ENCODE data around the gene FXYD6. TPM values are rescaled to one million over a fixed set of nuclear protein-coding genes. Genes with fewer than 3 reads are reported as not detected.
A peak's percentile ranks its signal among the peaks of the same experiment; 100 is the strongest.

The FXYD6 gene
- polyA plus RNA-seq, 1 experiment: 21.4 TPM

GRCh38 chr11:117888139-117888566, 11.7 kb upstream of the FXYD6 start:
- ChIA-PET CTCF (no interaction called here), POLR2A (no interaction called here)
- no peak for DNase-seq (ENCODE audit: low read depth, low spot score)
- H3K27me3 ChIP-seq (ENCODE audit: control insufficient read depth, insufficient read depth, low read length): no peaks in the 10 kb centered on the region
- H3K4me3 ChIP-seq (ENCODE audit: low read depth, low read length): no peak overlapping the region
- H3K27ac ChIP-seq (ENCODE audit: low read depth, low read length): no peak overlapping the region
- TF ChIP-seq CTCF (IDR thresholded peaks at IDR 0.05; ENCODE audit: low read depth, low read length): no peak
- no peaks in the 10 kb centered on the region for H3K9me3 ChIP-seq (ENCODE audit: control insufficient read depth, insufficient read depth, low read length)

- no peak for TF ChIP-seq CTCF (IDR thresholded peaks at IDR 0.05; ENCODE audit: low read depth, low read length)
- H3K9me3 ChIP-seq (ENCODE audit: control insufficient read depth, insufficient read depth, low read length): no peaks in the 10 kb centered on the region
- no peak overlapping the region for H3K27ac ChIP-seq (ENCODE audit: low read depth, low read length)
- CTCF ChIA-PET: no interaction called here
- no peak for DNase-seq (ENCODE audit: low read depth, low spot score)
- POLR2A ChIA-PET: no interaction called here
- H3K4me3 ChIP-seq (ENCODE audit: low read depth, low read length): no peak overlapping the region
- no peaks in the 10 kb centered on the region for H3K27me3 ChIP-seq (ENCODE audit: control insufficient read depth, insufficient read depth, low read length)
These were observed 11.1 kb upstream of the FXYD6 start for GRCh38 chr11:117887431-117888138.

- H3K27me3 ChIP-seq (ENCODE audit: control insufficient read depth, insufficient read depth, low read length): no peaks in the 10 kb centered on the region
- H3K27ac ChIP-seq (ENCODE audit: low read depth, low read length): peak overlapping the region; percentile 75
- H3K4me3 ChIP-seq (ENCODE audit: low read depth, low read length): peak overlapping the region; percentile 23; the same call in 1 of the 2 replicates
- no peak for DNase-seq (ENCODE audit: low read depth, low spot score)
- CTCF ChIA-PET: interaction anchor here (0.9 to 2.2 kb wide), 3 partner anchors 61 to 460 kb away, joined by 3 to 11 read pairs (median 6); no protein-coding TSS in a partner anchor
- POLR2A ChIA-PET: no interaction called here
- no peaks in the 10 kb centered on the region for H3K9me3 ChIP-seq (ENCODE audit: control insufficient read depth, insufficient read depth, low read length)
- no peak for TF ChIP-seq CTCF (IDR thresholded peaks at IDR 0.05; ENCODE audit: low read depth, low read length)
These were observed 9.3 kb upstream of the FXYD6 start for GRCh38 chr11:117885777-117886176.

GRCh38 chr11:117884994-117885393, 8.5 kb upstream of the FXYD6 start:
- CTCF ChIA-PET: interaction anchor here (0.7 to 2.2 kb wide), 5 partner anchors 41 to 459 kb away, joined by 3 to 11 read pairs (median 3); no protein-coding TSS in a partner anchor

More at GRCh38 chr11:117884994-117885393, 8.5 kb upstream of the FXYD6 start:
- H3K27me3 ChIP-seq (ENCODE audit: control insufficient read depth, insufficient read depth, low read length): no peaks in the 10 kb centered on the region
- H3K4me3 ChIP-seq (ENCODE audit: low read depth, low read length): no peak overlapping the region
- H3K9me3 ChIP-seq (ENCODE audit: control insufficient read depth, insufficient read depth, low read length): no peaks in the 10 kb centered on the region
- POLR2A ChIA-PET: no interaction called here
- peak overlapping the region; percentile 75 for H3K27ac ChIP-seq (ENCODE audit: low read depth, low read length)
- peak; percentile 61 for DNase-seq (ENCODE audit: low read depth, low spot score)
- no peak for TF ChIP-seq CTCF (IDR thresholded peaks at IDR 0.05; ENCODE audit: low read depth, low read length)
